Right lobe of liver (tissue), 4 donors: ENCODE results near the gene YAP1.

Source experiments
- CTCF ChIP-seq, 4 donors: fragments of 200-600 bp in 3 of 4; fragments of 450-650 bp in 1 of 4; IDR thresholded peaks; one replicate each; pipeline versions ENCODE4 v1.5.1 to v1.8.0; 2016 to 2022; ENCODE audit warnings: antibody characterized with exemption in 4 of 4, mild to moderate bottlenecking in 2 of 4
- POLR2A ChIP-seq: fragments of 450-650 bp; IDR thresholded peaks from one replicate; pipeline ENCODE4 v1.6.1; 2017; ENCODE audit warnings: antibody characterized with exemption, mild to moderate bottlenecking
- donor health status: DM: no; HTN: no; CAD: no.
- donor health status: DM: no; HTN: no; CAD: no.
- donor health status: DM: no; HTN: yes; CAD: no.

- no peak for TF ChIP-seq CTCF (IDR thresholded peaks at IDR 0.05)
- no peak for TF ChIP-seq POLR2A
Measured at GRCh38 chr11:102239911-102240310, 129.7 kb downstream of the YAP1 start.
